H9 (cell line): ENCODE data around the gene CD248. TPM values are rescaled to one million over a fixed set of nuclear protein-coding genes. Genes with fewer than 3 reads are reported as not detected.

Experiments used
- DNase-seq: peaks from one replicate; pipeline ENCODE4 v3.0.0-alpha.2; 2017
- H2AFZ ChIP-seq: one replicate; pipeline ENCODE4 v1.6.1; 2013; ENCODE audit warnings: mild to moderate bottlenecking, low read length, control low read depth, moderate library complexity
- H2AK5ac ChIP-seq: 2 replicates; pipeline ENCODE4 v1.6.1; 2013; ENCODE audit warnings: low read length, control low read depth, mixed read lengths; ENCODE audit not compliant: insufficient read length
- H2BK120ac ChIP-seq: one replicate; pipeline ENCODE4 v1.6.1; 2013; ENCODE audit warnings: low read depth, mild to moderate bottlenecking, low read length, control low read depth, inconsistent platforms; ENCODE audit not compliant: poor library complexity, severe bottlenecking
- H2BK12ac ChIP-seq: 2 replicates; pipeline ENCODE4 v1.6.1; 2013; ENCODE audit warnings: low read length, control low read depth, mixed read lengths, low read depth; ENCODE audit not compliant: insufficient read length
- H2BK15ac ChIP-seq: 2 replicates; pipeline ENCODE4 v1.6.1; 2013; ENCODE audit warnings: low read depth, low read length, control low read depth
- H2BK20ac ChIP-seq: one replicate; pipeline ENCODE4 v1.6.1; 2013; ENCODE audit warnings: low read depth, mild to moderate bottlenecking, low read length, control low read depth, inconsistent platforms; ENCODE audit not compliant: poor library complexity, severe bottlenecking
- H2BK5ac ChIP-seq: 2 replicates; pipeline ENCODE4 v1.6.1; 2013; ENCODE audit warnings: low read length, control low read depth, mixed read lengths; ENCODE audit not compliant: insufficient read length
- H3K14ac ChIP-seq: 2 replicates; pipeline ENCODE4 v1.6.1; 2013; ENCODE audit warnings: low read length, control low read depth; ENCODE audit not compliant: insufficient read depth
- H3K18ac ChIP-seq: 2 replicates; pipeline ENCODE4 v1.6.1; 2013; ENCODE audit warnings: low read depth, mild to moderate bottlenecking, mixed read lengths, low read length, control low read depth; ENCODE audit not compliant: insufficient read length
- H3K23ac ChIP-seq: 2 replicates; pipeline ENCODE4 v1.6.1; 2013; ENCODE audit warnings: low read length, control low read depth, mixed read lengths, low read depth; ENCODE audit not compliant: insufficient read length
- H3K23me2 ChIP-seq: 2 replicates; pipeline ENCODE4 v1.6.1; 2013; ENCODE audit warnings: low read depth, mild to moderate bottlenecking, mixed read lengths, low read length, control low read depth; ENCODE audit not compliant: insufficient read length, poor library complexity, severe bottlenecking
- H3K27ac ChIP-seq: 2 replicates; pipeline ENCODE4 v1.5.1; 2013; ENCODE audit warnings: low read length, control low read depth, mixed read lengths, low read depth; ENCODE audit not compliant: insufficient read length
- H3K27me3 ChIP-seq: 2 replicates; pipeline ENCODE4 v1.6.1; 2013; ENCODE audit warnings: low read length, control low read depth, inconsistent platforms; ENCODE audit not compliant: insufficient read depth
- H3K4ac ChIP-seq: 2 replicates; pipeline ENCODE4 v1.6.1; 2013; ENCODE audit warnings: low read depth, mild to moderate bottlenecking, control low read depth, inconsistent platforms, low read length, moderate library complexity
- H3K4me1 ChIP-seq: 2 replicates; pipeline ENCODE4 v1.6.1; 2013; ENCODE audit warnings: low read length, control low read depth, inconsistent platforms; ENCODE audit not compliant: insufficient read depth
- H3K4me2 ChIP-seq: 2 replicates; pipeline ENCODE4 v1.6.1; 2013; ENCODE audit warnings: low read length, control low read depth, mixed read lengths; ENCODE audit not compliant: insufficient read length, insufficient read depth
- H3K56ac ChIP-seq: 2 replicates; pipeline ENCODE4 v1.6.1; 2013; ENCODE audit warnings: low read depth, mild to moderate bottlenecking, mixed read lengths, low read length, control low read depth; ENCODE audit not compliant: insufficient read length
- H3K79me1 ChIP-seq: 2 replicates; pipeline ENCODE4 v1.6.1; 2013; ENCODE audit warnings: low read depth, mild to moderate bottlenecking, moderate library complexity, low read length, control low read depth, inconsistent platforms; ENCODE audit not compliant: insufficient read depth, poor library complexity, severe bottlenecking
- H3K79me2 ChIP-seq: 2 replicates; pipeline ENCODE4 v1.6.1; 2013; ENCODE audit warnings: low read length, control low read depth, inconsistent platforms; ENCODE audit not compliant: insufficient read depth
- H3K9ac ChIP-seq: 2 replicates; pipeline ENCODE4 v1.6.1; 2013; ENCODE audit warnings: low read length, control low read depth, mixed read lengths; ENCODE audit not compliant: insufficient read length; ENCODE audit errors: extremely low read depth
- H3K9me3 ChIP-seq: one replicate; pipeline ENCODE4 v1.6.1; 2013; ENCODE audit warnings: low read depth, low read length, inconsistent platforms; ENCODE audit not compliant: control insufficient read depth
- H3T11ph ChIP-seq: one replicate; pipeline ENCODE4 v1.6.1; 2013; ENCODE audit warnings: mild to moderate bottlenecking, low read length, control low read depth, inconsistent platforms
- H4K20me1 ChIP-seq: one replicate; pipeline ENCODE4 v1.6.1; 2013; ENCODE audit not compliant: control insufficient read depth, insufficient read length, insufficient read depth
- H4K5ac ChIP-seq: 2 replicates; pipeline ENCODE4 v1.6.1; 2013; ENCODE audit warnings: low read depth, mild to moderate bottlenecking, mixed read lengths, low read length, control low read depth; ENCODE audit not compliant: insufficient read length
- H4K8ac ChIP-seq: replicated peaks from 2 replicates; pipeline ENCODE4 v1.6.1; 2013; ENCODE audit warnings: low read length, control low read depth, mixed read lengths, low read depth; ENCODE audit not compliant: insufficient read length
- H4K91ac ChIP-seq: 2 replicates; pipeline ENCODE4 v1.6.1; 2013; ENCODE audit warnings: low read depth, mild to moderate bottlenecking, moderate library complexity, mixed read lengths, low read length, control low read depth; ENCODE audit not compliant: insufficient read length
- H3K27ac Mint-ChIP-seq, 3 experiments: 2 replicates in 2 of 3; 3 replicates in 1 of 3; pipeline ENCODE4 v1.8.0; 2020 to 2021; ENCODE audit warnings: mixed read lengths in 3 of 3, mild to moderate bottlenecking in 1 of 3, moderate library complexity in 1 of 3
- H3K27me3 Mint-ChIP-seq: 2 replicates; pipeline ENCODE4 v1.8.0; 2021; ENCODE audit warnings: low read depth, mild to moderate bottlenecking, moderate library complexity, mixed read lengths
- H3K36me3 Mint-ChIP-seq, 3 experiments: 2 replicates in 2 of 3; 3 replicates in 1 of 3; pipeline ENCODE4 v1.8.0; 2020 to 2021; ENCODE audit warnings: low read depth in 3 of 3, mixed read lengths in 3 of 3; ENCODE audit not compliant: insufficient read depth in 1 of 3
- H3K4me1 Mint-ChIP-seq, 2 experiments: 2 replicates each; pipeline ENCODE4 v1.8.0; 2020; ENCODE audit warnings: mixed read lengths in 2 of 2
- H3K4me3 Mint-ChIP-seq, 2 experiments: 2 replicates in 1 of 2; 3 replicates in 1 of 2; pipeline ENCODE4 v1.8.0; 2020 to 2021; ENCODE audit warnings: mild to moderate bottlenecking in 2 of 2, mixed read lengths in 2 of 2, moderate library complexity in 1 of 2
- H3K9me3 Mint-ChIP-seq, 2 experiments: 2 replicates in 1 of 2; 3 replicates in 1 of 2; pipeline ENCODE4 v1.8.0; 2020; ENCODE audit warnings: mild to moderate bottlenecking in 2 of 2, mixed read lengths in 2 of 2, moderate library complexity in 1 of 2
- CTCF ChIP-seq: fragments of 200-600 bp; sonication (generic); conservative IDR thresholded peaks from 3 replicates; pipeline ENCODE4 v1.8.0; 2021; ENCODE audit warnings: antibody characterized with exemption, mild to moderate bottlenecking
- WGBS: extraction: QIAGEN DNeasy Blood & Tissue Kit; methylation state at CpG from one replicate; pipeline ENCODE4 v1.1.7; 2013; ENCODE audit warnings: missing lambda C conversion rate, low lambda C conversion rate, mixed read lengths; ENCODE audit not compliant: insufficient read length; ENCODE audit errors: extremely low coverage; 5-methylcytosine and 5-hydroxymethylcytosine counted together
- total RNA-seq: library from RNA; stranded (reverse); gene quantifications from 2 replicates; pipeline ENCODE4 v1.2.1, GENCODE V29; 2021

Gene CD248
- total RNA-seq, 1 experiment from 2014 or later = 1.5 TPM

- Histone ChIP-seq H3K27me3 (no peaks in the 10 kb centered on the region), H2BK120ac (no peak overlapping the region), H3K14ac (no peak overlapping the region), H2BK5ac (no peak overlapping the region), H2BK12ac (no peak overlapping the region), H3K23me2 (peaks cover 12% of the 10 kb centered on the region), H2BK20ac (no peak overlapping the region), H4K8ac (no peak overlapping the region), H2AK5ac (no peak overlapping the region), H4K5ac (no peak overlapping the region), H3K79me1 (no peaks in the 10 kb centered on the region), H3K4ac (no peak overlapping the region), H3K56ac (no peak overlapping the region), H3K79me2 (no peaks in the 10 kb centered on the region), H3K9ac (no peak overlapping the region), H3T11ph (no peak overlapping the region), H4K20me1 (no peaks in the 10 kb centered on the region), H4K91ac (no peak overlapping the region), H3K27ac (no peak overlapping the region), H3K9me3 (no peaks in the 10 kb centered on the region), H2AFZ (no peak overlapping the region), H3K18ac (no peak overlapping the region), H3K23ac (no peak overlapping the region), H3K4me1 (no peaks in the 10 kb centered on the region), H2BK15ac (no peak overlapping the region), H3K4me2 (no peak overlapping the region)
- no CpG with 5 or more reads among the region's 3 CpGs for WGBS
- H3K4me1 Mint-ChIP-seq = peaks cover 10 to 19% of the 10 kb centered on the region in 2 experiments
- no peaks in the 10 kb centered on the region; a peak in 1 of 5 replicates for H3K9me3 Mint-ChIP-seq
- no peak for TF ChIP-seq CTCF
- no peak overlapping the region for H3K4me3 Mint-ChIP-seq
- H3K27ac Mint-ChIP-seq = no peak overlapping the region
- peaks cover 16% of the 10 kb centered on the region for H3K27me3 Mint-ChIP-seq
- no peak for DNase-seq
- H3K36me3 Mint-ChIP-seq = no peaks in the 10 kb centered on the region
These were observed 7.4 kb downstream of the CD248 start for GRCh38 chr11:66309475-66309874.
